Measurements from ENCODE around the gene SUDS3.
"Not testable (repeated sequence)": the region's sequence is repeated elsewhere in the genome, so short reads cannot be mapped to it uniquely, and the experiment has no call there.

Gene SUDS3

DNA sequence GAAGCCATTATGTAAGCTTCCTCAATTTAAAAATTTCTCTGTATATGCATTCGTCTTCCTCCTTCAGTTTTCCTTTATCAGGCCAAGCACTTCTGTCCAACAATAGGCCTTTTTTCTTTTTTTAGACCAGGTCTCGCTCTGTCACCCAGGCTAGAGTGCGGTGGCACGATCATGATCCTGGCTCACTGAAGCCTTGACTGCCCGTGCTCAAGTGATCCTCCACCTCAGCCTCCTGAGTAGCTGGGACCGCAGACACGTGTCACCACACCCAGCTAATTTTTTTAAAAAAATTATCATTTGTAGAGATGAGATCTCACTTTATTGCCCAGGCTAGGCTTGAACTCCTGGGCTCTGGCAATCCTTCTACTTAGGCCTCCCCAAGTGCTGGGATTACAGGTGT, 29.5 kb upstream of the SUDS3 start:
- FAIRE-seq (no peak), DNase-seq (ENCODE audit: insufficient read length, low spot score) (no peak)
- TF ChIP-seq POLR2A (IDR thresholded peaks at IDR 0.05; ENCODE audit: low read depth, low read length): no peak

DNA sequence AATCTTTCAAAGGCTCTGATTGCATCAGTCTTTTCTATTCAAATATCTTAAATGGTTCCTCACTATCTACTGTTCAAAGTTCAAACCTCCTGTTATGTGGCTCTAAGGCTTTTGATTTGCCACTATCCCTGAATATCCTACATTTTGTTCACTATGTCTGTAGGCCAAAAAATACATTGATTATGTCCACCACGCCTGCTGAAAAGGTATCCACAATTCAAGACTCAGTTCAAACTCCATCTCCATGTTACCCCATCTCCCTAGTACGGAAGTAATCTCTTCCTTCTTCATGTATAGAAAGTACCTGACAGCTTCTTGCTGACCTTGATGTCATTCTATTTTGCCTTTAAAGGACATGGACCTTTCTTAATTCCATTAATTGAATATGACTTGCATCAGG, 28.4 kb upstream of the SUDS3 start:
- FAIRE-seq (no peak), DNase-seq (ENCODE audit: insufficient read length, low spot score) (no peak)
- no peak for TF ChIP-seq POLR2A (IDR thresholded peaks at IDR 0.05; ENCODE audit: low read depth, low read length)

DNA sequence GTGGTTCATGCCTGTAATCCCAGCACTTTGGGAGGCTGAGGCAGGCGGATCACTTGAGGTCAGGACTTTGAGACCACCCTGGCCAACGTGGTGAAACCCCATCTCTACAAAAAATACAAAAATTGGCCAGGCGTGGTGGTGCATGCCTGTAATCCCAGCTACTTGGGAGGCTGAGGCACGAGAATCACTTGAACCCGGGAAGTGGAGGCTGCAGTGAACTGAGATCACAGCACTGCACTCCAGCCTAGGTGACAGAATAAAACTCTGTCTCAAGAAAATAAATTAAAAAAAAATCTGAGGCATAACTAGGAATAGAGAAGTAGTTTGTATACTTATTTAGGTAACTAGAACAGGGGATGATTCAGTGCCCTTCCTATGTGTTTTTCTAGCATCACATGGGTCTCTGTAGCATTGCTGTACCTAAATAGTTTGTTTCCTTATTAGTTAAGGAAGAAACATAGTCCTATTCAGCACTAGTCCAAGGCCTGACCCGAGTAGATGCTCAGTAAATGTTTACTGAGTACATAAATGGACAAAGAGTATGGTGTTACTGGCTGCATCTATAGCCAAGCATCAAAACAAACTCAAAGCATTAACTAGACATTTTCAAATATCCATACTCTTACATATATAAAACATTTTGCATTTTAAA, 25.3 kb upstream of the SUDS3 start:
- FAIRE-seq (no peak), DNase-seq (ENCODE audit: insufficient read length, low spot score) (no peak)
- TF ChIP-seq POLR2A (IDR thresholded peaks at IDR 0.05; ENCODE audit: low read depth, low read length): no peak

DNA sequence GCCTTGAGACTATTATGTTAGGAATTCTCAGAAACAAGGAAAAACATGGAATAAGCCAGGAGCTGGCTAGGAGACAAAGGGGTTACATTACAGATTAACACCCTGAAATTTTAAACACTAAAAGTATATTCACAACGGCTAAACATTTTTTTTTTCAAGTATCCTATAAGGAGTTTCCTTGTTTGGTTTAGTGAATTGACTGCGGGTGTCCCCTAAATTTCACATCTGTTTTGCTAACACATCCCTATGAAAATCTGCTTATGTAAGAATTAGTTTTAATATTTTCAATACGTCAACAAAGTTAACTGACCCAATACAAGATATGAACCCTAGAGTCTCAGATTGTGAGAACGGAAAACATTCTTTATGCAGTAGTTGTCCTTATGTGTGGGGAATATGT, 22.6 kb upstream of the SUDS3 start:
- FAIRE-seq (no peak), DNase-seq (ENCODE audit: insufficient read length, low spot score) (no peak)
- no peak for TF ChIP-seq POLR2A (IDR thresholded peaks at IDR 0.05; ENCODE audit: low read depth, low read length)

DNA sequence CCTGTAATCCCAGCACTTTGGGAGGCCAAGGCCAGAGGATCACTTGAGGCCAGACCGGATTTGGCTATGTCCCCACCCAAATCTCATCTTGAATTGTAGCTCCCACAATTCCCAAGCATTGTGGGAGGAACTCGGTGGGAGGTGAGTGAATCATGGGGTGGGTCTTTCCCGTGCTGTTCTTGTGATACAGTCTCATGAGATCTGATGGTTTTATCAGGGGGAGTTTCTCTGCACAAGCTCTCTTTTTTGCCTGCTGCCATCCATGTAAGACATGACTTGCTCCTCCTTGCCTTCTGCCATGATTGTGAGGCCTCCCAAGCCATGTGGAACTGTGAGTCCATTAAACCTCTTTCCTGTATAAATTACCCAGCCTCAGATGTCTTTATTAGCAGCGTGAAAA, 21.9 kb upstream of the SUDS3 start:
- FAIRE-seq: not testable (repeated sequence)

DNA sequence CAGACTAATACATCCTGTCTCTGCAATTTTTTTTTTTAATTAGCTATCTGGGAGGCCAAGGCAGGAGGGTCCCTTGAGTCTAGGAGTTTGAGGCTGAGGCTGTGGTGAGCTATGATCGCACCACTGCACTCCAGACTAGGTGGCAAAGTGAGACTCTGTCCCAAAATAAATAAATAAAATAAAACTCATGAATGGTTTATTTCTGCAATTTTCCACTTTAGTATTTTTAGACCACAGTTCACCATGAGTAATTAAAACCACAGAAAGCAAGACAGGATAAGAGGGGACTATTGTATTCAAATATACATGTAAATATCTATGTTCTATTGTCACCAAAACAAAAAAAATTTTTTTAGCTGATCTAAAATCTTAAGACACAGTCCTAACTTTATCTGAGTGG, 21.5 kb upstream of the SUDS3 start:
- no peak for TF ChIP-seq POLR2A (IDR thresholded peaks at IDR 0.05; ENCODE audit: low read depth, low read length)
- no peak for FAIRE-seq
- no peak for DNase-seq (ENCODE audit: insufficient read length, low spot score)

More for the DNA sequence above, 21.9 kb upstream of the SUDS3 start:
- not testable (repeated sequence) for DNase-seq (ENCODE audit: insufficient read length, low spot score)

DNA sequence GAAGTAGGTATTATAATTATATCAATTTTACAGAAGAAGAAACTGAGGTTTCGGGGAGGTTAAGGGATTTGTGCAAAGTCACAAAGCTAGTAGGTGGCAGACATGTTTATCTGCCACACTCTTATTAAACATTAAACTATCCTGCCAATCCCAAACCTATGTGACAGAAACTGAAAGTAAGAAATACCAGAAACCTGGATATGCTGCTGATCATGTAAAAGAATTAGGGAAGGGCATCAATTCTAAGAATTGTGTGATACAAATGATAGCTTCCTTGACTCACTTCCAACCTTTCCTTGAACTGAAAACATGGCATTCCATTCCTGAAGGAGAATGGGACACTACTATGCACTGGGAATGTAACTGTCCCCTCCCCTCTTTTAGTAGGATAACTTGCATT, 20.5 kb upstream of the SUDS3 start:
- FAIRE-seq (peak; percentile 66), DNase-seq (ENCODE audit: insufficient read length, low spot score) (no peak)
- no peak for TF ChIP-seq POLR2A (IDR thresholded peaks at IDR 0.05; ENCODE audit: low read depth, low read length)

DNA sequence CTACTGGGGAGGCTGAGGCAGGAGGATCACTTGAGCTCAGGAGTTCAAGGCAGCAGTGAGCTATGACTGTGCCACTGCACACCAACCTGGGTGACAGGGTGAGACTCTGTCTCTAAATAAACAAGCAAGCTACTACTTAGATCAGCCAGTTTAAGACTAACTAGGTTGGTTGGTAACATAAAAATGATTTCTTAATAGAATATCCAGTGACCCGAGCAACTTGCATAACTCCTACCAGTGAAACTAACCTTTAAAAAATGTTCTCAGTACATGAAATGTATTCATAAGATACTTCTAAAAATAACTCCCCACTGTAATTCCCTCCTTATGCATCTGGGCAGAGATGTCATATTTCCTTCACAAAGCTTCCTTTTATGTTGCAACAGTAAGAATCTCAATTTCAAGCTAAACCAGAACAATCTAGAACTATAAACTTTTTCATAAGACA, 19.5 kb upstream of the SUDS3 start:
- FAIRE-seq: no peak
- TF ChIP-seq POLR2A (IDR thresholded peaks at IDR 0.05; ENCODE audit: low read depth, low read length): no peak
- no peak for DNase-seq (ENCODE audit: insufficient read length, low spot score)

DNA sequence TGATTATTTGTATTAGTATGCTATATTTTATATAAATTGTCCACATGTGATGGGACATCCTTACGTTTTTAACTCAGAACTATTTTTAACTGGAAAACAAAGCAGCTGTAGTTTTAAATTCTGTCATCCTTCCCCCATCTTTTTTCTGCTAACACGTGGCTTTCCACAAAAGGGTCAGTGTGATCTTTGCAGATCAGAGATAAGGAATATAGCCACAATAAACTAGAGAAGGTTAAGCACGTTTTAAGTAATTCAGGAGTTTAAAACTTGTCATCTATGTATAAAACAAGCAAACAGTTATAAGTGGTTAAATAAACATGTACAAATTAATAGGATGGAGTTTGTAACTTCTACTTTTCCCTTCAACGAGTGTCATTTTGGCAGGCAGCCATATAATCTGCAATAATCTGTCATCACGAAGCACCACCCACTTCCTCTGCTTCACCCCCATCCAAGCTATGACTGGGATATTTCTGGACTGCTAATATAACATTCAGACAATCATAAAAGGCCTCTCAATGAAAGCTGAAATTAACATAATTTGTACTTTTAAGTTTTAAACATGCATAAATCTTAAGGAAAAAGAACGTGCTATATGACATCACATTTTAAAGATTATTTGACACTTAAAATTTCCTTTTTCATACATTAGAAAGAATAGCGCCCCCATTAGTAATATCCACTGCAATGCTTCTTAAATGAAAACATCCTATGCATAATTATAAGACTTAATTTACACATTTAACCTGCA, 18.9 kb upstream of the SUDS3 start:
- FAIRE-seq: peak; percentile 83
- TF ChIP-seq POLR2A (IDR thresholded peaks at IDR 0.05; ENCODE audit: low read depth, low read length): no peak
- DNase-seq (ENCODE audit: insufficient read length, low spot score): no peak

DNA sequence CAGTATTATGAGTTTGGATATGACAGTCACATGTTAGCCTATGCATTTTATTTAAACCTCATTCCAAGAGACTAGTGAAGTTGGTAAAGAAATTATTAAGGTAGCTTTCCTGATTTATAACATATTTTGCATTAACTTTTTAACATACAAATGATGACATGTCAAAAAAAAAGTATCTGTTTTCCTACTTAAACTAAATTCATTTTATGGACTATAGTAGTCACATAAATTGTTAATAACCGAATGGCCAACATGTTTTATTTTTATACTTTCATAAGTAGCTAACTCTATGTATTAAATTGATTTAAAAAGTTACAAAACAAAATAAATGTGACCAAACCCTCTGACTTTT, 18.4 kb upstream of the SUDS3 start:
- DNase-seq (ENCODE audit: insufficient read length, low spot score) (no peak), FAIRE-seq (peak; percentile 6)
- TF ChIP-seq POLR2A (IDR thresholded peaks at IDR 0.05; ENCODE audit: low read depth, low read length): no peak

DNA sequence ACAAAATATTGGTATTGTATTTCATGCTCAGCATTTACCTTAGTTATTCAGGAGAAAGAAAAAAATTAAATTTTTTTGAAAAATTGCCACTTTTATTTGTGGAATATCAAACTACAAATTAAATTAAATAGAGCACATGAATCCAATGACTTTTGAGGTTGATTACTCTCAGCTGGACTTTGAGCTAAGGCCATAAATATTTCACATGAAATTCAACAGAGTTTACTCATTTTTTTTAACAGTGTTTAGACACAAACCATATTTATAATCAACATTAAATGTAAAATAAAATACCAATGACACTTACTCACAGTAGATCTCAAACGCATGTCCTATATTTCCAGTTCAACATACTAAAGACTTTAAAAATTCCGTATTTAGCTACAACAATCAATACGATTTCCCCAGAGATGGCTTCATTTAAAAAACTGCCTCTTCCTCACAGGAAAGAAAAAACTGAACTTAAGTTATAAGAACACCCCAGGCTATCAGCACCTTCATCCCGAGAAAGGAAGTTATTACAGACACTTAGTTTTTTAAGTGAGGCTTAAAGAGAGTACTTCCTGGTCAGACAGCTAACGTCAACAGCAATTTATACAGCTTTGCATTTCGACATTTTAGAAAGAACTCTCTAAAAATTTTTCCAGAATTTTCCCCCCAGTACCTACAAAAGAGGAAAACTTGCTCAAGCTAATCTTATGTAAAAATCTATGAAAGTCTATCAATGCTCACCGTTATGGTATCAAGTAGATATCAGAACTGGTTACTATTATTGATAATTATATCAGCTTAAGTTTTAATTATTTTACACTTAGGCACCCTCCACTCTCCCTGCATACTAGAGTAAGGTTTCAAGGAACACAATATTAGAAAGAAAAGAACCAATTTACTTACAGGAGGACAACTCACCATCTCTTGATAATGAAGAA, 17.5 kb upstream of the SUDS3 start:
- TF ChIP-seq POLR2A (IDR thresholded peaks at IDR 0.05; ENCODE audit: low read depth, low read length): no peak
- FAIRE-seq (peak; percentile 15), DNase-seq (ENCODE audit: insufficient read length, low spot score) (no peak)

DNA sequence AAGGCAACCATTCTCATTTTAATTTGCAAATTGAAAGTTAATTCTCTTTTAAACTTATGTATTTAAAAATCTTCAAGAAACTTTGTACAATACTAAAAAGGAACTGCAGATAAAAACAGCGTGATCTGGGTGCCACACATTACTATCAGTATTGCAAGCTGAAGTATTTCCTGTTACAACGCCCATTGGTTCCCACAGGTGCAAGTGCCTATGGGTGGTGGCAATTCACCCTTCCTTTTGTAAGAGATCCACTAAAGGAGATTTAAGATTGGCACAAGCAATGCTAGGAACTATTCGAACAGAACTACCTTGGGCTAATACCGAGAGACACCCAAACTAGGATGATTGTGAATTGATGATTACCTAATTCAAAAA, 16.8 kb upstream of the SUDS3 start:
- no peak for DNase-seq (ENCODE audit: insufficient read length, low spot score)
- TF ChIP-seq POLR2A (IDR thresholded peaks at IDR 0.05; ENCODE audit: low read depth, low read length): no peak
- FAIRE-seq: peak; percentile 74

DNA sequence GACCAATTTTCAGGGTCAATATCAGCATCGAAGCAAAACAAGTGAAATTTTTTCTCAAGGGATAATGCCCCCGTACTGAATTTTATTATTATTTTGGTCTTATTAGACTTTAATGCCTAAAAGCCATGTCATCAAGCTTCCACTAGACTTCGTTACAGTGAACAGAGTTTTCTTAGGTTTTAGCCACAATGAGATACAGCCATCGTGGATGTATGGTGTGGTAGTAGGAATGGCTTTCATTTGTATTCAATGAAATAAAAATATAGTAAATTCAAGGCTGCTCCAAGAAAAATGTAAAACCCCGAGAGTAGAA, 15.3 kb upstream of the SUDS3 start:
- FAIRE-seq: no peak

DNA sequence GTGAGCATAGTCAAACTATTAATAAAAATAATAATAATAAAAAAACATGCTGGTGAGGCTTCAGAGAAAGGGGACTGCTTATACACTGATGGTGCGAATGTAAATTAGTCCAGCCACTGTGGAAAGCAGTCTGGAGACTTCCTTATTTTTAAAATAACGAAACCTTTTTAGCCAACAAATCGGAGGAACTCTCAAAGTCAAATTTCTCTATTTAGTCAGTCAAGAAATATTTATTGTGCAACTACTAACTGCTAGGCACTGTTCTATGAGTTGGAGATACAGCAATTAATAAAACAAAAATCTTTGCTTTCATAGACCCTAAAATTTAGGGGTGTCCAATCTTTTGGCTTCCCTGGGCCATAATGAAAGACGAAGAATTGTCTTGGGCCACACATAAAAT, 14.5 kb upstream of the SUDS3 start:
- no peak for TF ChIP-seq POLR2A (IDR thresholded peaks at IDR 0.05; ENCODE audit: low read depth, low read length)
- no peak for FAIRE-seq
- no peak for DNase-seq (ENCODE audit: insufficient read length, low spot score)

More for the DNA sequence above, 15.3 kb upstream of the SUDS3 start:
- TF ChIP-seq POLR2A (IDR thresholded peaks at IDR 0.05; ENCODE audit: low read depth, low read length): no peak
- no peak for DNase-seq (ENCODE audit: insufficient read length, low spot score)

Measured in H54 (cell line).